Heart left ventricle (tissue), 13 donors: ENCODE results near the gene BLMH.

ENCODE experiments used
- CTCF ChIP-seq, 12 donors: fragments of 200-600 bp; sonication (generic) in 4 of 12; IDR thresholded peaks; one replicate each; pipeline versions ENCODE4 v1.5.0 to v1.8.0; 2018 to 2022; ENCODE audit warnings: antibody characterized with exemption in 12 of 12, mild to moderate bottlenecking in 5 of 12
- POLR2A ChIP-seq, 2 donors: fragments of 450-650 bp; IDR thresholded peaks; one replicate each; pipeline ENCODE4 v1.6.1; 2017; ENCODE audit warnings: antibody characterized with exemption in 2 of 2, mild to moderate bottlenecking in 2 of 2, moderate library complexity in 2 of 2
- donor health status: ischemic (EF 13 %, LVEDD 7.1; RV severe dilation, severe dysfunction).
- donor health status: DM: no; HTN: yes; CAD: no.
- donor health status: DM: no; HTN: no; CAD: no.
- donor health status: ischemic (EF 25% LVEDD 6.9; RV normal size, moderate dysfunction).
- donor health status: ischemic (EF 25% LVEDD 5.7; RV mildly dilated, moderate dysfunction).
- donor health status: ischemic (EF 35%, LVEDD 5.7; RV mildly dilated, moderate dysfunction).
- donor health status: nonischemic (EF 11% LVEDD 7.7; RV severe dilation, severe dysfunction).
- donor health status: DM: yes; HTN: yes; CAD: no.
- donor health status: PGD.
- donor health status: ischemic (EF 29% LVEDD 5.4; RV normal size, mild dysfunction).
- donor health status: nonischemic (EF 23%, LVEDD 6.1; RV moderate dilation, normal function).

- TF ChIP-seq CTCF (IDR thresholded peaks at IDR 0.05), result no peak
- TF ChIP-seq POLR2A (IDR thresholded peaks at IDR 0.05), result no peak
Observed at GRCh38 chr17:30222721-30223175, 69.0 kb downstream of the BLMH start.
